ENCODE results near the gene SEPTIN5.
"Not testable (repeated sequence)": the region's sequence is repeated elsewhere in the genome, so short reads cannot be mapped to it uniquely, and the experiment has no call there.

SEPTIN5 gene

DNA sequence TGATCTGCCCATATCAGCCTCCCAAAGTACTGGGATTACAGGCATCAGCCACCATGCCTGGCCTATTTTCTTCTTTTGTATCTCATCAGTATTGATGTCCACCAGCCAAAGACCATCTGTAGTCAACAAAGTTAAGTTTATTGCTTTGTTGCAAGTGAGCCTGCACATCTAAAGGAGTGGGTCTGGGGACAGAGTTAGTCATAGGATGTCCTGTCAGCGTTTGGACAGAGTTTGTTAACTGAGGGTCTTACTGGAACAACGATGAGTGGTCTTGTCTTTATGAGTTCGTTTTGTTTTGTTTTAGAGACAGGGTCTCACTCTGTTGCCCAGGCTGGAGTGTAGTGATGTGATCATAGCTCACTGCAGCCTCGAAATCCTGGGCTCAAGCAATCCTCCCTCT is 40.6 kb upstream of the SEPTIN5 start:
- peaks cover 3% of the 10 kb centered on the region for H3K4me1 Mint-ChIP-seq

DNA sequence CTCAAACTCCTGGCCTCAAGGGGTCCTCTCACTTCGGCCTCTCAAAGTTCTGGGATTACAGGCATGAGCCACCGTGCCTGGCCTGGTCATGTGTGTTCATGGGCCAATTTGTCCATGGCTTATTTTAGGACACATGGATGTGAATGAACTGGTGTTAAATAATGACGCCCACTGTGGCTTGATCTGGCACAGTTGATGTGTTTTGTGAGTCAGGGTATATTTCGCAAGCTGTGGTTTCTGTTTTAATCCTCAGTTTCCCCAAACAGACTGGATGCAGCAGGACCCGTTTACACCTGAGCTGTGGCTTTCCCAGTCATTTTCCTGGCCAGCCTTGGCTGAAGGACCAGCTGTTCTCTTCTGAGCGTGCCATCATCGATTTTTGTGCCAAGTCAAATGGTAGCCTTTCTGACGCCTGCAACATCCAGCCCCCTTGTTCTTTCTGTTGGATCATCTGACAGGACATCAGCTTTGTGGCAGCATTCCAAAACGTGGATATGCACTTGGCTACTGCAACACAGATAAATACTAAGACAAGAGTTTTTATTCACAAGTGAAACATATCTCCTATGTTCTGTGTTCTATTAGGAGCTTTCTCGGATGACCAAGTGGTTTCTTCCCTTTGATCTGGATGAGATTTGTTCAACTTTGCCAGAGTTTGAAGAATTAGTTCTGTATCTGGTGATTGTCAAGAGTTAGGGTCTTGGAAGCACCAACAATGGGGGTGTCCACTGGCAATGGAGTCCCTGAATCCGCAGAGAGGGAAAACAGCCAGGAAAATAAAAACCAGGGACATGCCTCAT is 40.0 kb upstream of the SEPTIN5 start:
- no peak for DNase-seq
- peaks cover 16% of the 10 kb centered on the region for H3K27me3 Mint-ChIP-seq (ENCODE audit: low read depth, poor library complexity)
- H3K27ac Mint-ChIP-seq = no peak overlapping the region
- peaks cover 10% of the 10 kb centered on the region for H3K4me1 Mint-ChIP-seq
- no peaks in the 10 kb centered on the region for H3K36me3 Mint-ChIP-seq (ENCODE audit: low read depth)
- TF ChIP-seq, protein P1, sequence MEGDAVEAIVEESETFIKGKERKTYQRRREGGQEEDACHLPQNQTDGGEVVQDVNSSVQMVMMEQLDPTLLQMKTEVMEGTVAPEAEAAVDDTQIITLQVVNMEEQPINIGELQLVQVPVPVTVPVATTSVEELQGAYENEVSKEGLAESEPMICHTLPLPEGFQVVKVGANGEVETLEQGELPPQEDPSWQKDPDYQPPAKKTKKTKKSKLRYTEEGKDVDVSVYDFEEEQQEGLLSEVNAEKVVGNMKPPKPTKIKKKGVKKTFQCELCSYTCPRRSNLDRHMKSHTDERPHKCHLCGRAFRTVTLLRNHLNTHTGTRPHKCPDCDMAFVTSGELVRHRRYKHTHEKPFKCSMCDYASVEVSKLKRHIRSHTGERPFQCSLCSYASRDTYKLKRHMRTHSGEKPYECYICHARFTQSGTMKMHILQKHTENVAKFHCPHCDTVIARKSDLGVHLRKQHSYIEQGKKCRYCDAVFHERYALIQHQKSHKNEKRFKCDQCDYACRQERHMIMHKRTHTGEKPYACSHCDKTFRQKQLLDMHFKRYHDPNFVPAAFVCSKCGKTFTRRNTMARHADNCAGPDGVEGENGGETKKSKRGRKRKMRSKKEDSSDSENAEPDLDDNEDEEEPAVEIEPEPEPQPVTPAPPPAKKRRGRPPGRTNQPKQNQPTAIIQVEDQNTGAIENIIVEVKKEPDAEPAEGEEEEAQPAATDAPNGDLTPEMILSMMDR (IDR thresholded peaks at IDR 0.05) = no peak
- H3K9me3 Mint-ChIP-seq = peaks cover 22% of the 10 kb centered on the region
- no peak overlapping the region for H3K4me3 Mint-ChIP-seq

More for the DNA sequence above, 40.6 kb upstream of the SEPTIN5 start:
- TF ChIP-seq, protein P1 (IDR thresholded peaks at IDR 0.05) = no peak
- Mint-ChIP-seq H3K27me3 (ENCODE audit: low read depth, poor library complexity) (peaks cover 16% of the 10 kb centered on the region), H3K9me3 (peaks cover 22% of the 10 kb centered on the region), H3K27ac (no peak overlapping the region), H3K4me3 (no peak overlapping the region), H3K36me3 (ENCODE audit: low read depth) (no peaks in the 10 kb centered on the region)
- DNase-seq = no peak

DNA sequence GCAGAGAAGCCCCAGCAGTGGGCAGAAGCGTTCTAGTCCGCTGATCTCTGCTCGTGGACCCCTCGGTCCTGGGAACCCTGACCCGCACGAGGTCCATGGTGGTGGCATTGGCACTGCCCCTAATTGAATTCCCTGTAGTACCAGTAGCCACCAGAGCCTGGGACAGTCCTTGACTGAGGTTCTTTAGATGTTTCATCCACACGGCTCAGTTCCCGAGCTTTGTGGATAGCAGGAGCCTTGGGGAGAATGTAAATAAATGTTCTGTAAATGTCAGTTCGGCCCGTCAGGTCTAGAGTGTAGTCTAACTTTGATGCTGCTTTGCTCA is 39.4 kb upstream of the SEPTIN5 start:
- no peak overlapping the region for H3K27ac Mint-ChIP-seq

DNA sequence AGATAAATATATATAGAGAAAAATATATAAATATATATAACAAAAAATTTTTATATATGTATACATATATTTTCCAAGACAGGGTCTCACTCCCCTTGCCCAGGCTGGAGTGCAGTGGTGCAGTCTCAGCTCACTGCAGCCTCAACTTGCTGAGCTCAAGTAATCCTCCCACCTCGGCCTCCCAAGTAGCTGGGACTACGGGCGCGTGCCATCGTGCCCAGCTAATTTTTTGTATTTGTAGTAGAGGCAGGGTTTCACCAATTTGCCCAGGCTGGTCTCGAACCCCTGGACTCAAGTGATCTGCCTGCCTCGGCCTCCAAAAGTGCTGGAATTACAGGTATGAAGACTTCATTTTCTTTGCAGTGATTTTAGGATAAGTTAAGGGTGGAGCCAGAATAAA is 38.9 kb upstream of the SEPTIN5 start:
- H3K9me3 Mint-ChIP-seq = peaks cover 23% of the 10 kb centered on the region
- DNase-seq = no peak
- H3K4me1 Mint-ChIP-seq = peaks cover 18% of the 10 kb centered on the region
- no peak overlapping the region for H3K4me3 Mint-ChIP-seq
- TF ChIP-seq, protein P1 (IDR thresholded peaks at IDR 0.05) = no peak
- H3K27ac Mint-ChIP-seq = no peak overlapping the region
- peaks cover 13% of the 10 kb centered on the region for H3K27me3 Mint-ChIP-seq (ENCODE audit: low read depth, poor library complexity)
- H3K36me3 Mint-ChIP-seq (ENCODE audit: low read depth) = no peaks in the 10 kb centered on the region

More for the DNA sequence above, 39.4 kb upstream of the SEPTIN5 start:
- TF ChIP-seq, protein P1 (IDR thresholded peaks at IDR 0.05) = no peak
- no peaks in the 10 kb centered on the region for H3K36me3 Mint-ChIP-seq (ENCODE audit: low read depth)
- no peak for DNase-seq
- H3K9me3 Mint-ChIP-seq = peaks cover 22% of the 10 kb centered on the region
- H3K27me3 Mint-ChIP-seq (ENCODE audit: low read depth, poor library complexity) = peaks cover 13% of the 10 kb centered on the region
- peaks cover 16% of the 10 kb centered on the region for H3K4me1 Mint-ChIP-seq
- no peak overlapping the region for H3K4me3 Mint-ChIP-seq

DNA sequence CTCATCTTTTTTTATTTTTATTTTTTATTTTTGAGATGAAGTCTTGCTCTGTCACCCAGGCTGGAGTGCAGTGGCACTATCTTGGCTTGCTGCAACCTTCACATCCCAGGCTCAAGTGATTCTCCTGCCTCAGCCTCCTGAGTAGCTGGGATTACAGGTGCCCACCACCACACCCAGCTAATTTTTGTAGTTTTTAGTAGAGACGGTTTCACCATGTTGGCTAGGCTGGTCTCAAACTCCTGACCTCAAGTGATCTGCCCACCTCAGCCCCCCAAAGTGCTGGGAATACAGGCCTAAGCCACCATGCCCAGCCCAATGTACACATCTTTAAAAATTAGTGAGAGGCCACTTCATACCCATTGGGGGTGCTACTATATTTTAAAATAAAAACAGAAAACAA is 37.9 kb upstream of the SEPTIN5 start:
- DNase-seq; H3K36me3 Mint-ChIP-seq (ENCODE audit: low read depth); H3K4me3 Mint-ChIP-seq; H3K27ac Mint-ChIP-seq: not testable (repeated sequence)
- peaks cover 29% of the 10 kb centered on the region for H3K9me3 Mint-ChIP-seq
- H3K4me1 Mint-ChIP-seq = peaks cover 18% of the 10 kb centered on the region
- H3K27me3 Mint-ChIP-seq (ENCODE audit: low read depth, poor library complexity) = peaks cover 16% of the 10 kb centered on the region

DNA sequence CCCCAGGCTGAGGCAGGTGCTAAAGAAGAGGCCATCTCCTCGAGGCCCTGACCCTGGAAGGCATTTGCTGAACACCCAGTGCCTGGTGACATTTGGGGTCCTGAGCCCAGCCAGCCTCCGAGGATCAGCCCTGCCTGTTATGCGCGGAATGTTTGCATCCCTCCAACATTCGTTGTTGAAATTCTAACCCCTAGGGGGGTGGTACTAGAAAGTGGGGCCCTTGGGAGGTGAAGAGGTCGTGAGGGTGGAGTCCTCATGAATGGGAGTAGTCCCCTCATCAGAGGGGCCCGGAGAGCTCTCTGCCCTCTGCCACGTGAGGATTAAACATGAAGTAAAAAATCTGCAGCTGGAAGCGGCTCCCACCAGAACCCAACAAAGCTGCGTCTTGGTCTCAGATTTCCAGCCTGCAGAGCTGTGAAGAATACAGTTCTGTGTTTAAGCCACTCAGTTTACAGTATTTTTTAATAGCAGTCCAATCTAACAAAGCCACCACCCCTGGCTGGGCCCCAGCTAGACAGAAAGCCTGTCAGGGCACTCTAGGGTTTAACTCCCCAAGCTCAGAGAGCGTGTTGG is 35.3 kb upstream of the SEPTIN5 start:
- TF ChIP-seq, protein P1 (IDR thresholded peaks at IDR 0.05) = no peak
- peaks cover 18% of the 10 kb centered on the region for H3K4me1 Mint-ChIP-seq
- no peak overlapping the region for H3K4me3 Mint-ChIP-seq
- no peak overlapping the region for H3K27ac Mint-ChIP-seq
- no peaks in the 10 kb centered on the region for H3K36me3 Mint-ChIP-seq (ENCODE audit: low read depth)
- H3K27me3 Mint-ChIP-seq (ENCODE audit: low read depth, poor library complexity) = peaks cover 24% of the 10 kb centered on the region
- H3K9me3 Mint-ChIP-seq = peaks cover 37% of the 10 kb centered on the region
- no peak for DNase-seq

Measured in nephron progenitor cell (in vitro differentiated cells).